RWPE1 (cell line): ENCODE data around the gene EPS15.
"Not testable (repeated sequence)": the region's sequence is repeated elsewhere in the genome, so short reads cannot be mapped to it uniquely, and the experiment has no call there.

Experiments
- CTCF ChIA-PET: fragments of 350-600 bp; sonication (Branson Sonifier 250); formaldehyde crosslinking; extraction: SDS; loops from one replicate; lab custom pipeline; 2021; lab: Yijun Ruan, JAX
- POLR2A ChIA-PET: fragments of 400-600 bp; formaldehyde crosslinking; extraction: SDS; loops from one replicate; lab custom pipeline; 2020; ENCODE audit warnings: antibody characterized with exemption; ENCODE audit not compliant: low non-redundant PET; lab: Yijun Ruan, JAX
- DNase-seq: peaks from one replicate; pipeline ENCODE4 v3.0.0; 2012; ENCODE audit warnings: low spot score
- H3K27ac ChIP-seq: fragments of 450-650 bp; 2 replicates; pipeline ENCODE4 v1.5.1; 2017
- TF ChIP-seq, protein P1 (sequence below): fragments of 450-650 bp; conservative IDR thresholded peaks from 2 replicates; pipeline ENCODE4 v1.5.1; 2017; ENCODE audit warnings: low read depth, mild to moderate bottlenecking

EPS15 gene

DNA sequence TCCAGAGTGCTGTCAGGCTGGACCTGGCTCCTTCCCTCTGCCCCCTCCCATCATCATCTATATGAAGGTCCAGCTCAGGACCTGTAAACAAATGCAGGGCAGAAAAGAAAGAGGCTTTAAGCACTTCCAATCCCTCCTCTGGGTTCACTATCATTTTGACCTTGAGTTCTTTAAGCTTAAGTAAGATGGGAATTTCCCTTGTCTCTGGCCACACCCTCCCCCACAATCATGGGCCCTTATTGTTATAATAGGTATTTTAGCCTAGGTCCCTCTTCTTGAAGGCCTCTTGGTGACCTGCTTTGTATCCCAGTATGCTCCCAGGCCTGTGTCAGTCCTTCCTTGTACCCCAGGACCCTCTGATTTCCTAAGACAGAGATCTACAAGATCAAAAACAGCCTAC, 45.1 kb upstream of the EPS15 start:
- ChIA-PET POLR2A (interaction anchor here (0.6 kb wide), 1 partner anchor 91 kb away, joined by 7 read pairs; no protein-coding TSS in a partner anchor), CTCF (no interaction called here)
- peak; percentile 56 for DNase-seq
- TF ChIP-seq, protein P1, sequence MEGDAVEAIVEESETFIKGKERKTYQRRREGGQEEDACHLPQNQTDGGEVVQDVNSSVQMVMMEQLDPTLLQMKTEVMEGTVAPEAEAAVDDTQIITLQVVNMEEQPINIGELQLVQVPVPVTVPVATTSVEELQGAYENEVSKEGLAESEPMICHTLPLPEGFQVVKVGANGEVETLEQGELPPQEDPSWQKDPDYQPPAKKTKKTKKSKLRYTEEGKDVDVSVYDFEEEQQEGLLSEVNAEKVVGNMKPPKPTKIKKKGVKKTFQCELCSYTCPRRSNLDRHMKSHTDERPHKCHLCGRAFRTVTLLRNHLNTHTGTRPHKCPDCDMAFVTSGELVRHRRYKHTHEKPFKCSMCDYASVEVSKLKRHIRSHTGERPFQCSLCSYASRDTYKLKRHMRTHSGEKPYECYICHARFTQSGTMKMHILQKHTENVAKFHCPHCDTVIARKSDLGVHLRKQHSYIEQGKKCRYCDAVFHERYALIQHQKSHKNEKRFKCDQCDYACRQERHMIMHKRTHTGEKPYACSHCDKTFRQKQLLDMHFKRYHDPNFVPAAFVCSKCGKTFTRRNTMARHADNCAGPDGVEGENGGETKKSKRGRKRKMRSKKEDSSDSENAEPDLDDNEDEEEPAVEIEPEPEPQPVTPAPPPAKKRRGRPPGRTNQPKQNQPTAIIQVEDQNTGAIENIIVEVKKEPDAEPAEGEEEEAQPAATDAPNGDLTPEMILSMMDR = no peak
- H3K27ac ChIP-seq = no peak overlapping the region

DNA sequence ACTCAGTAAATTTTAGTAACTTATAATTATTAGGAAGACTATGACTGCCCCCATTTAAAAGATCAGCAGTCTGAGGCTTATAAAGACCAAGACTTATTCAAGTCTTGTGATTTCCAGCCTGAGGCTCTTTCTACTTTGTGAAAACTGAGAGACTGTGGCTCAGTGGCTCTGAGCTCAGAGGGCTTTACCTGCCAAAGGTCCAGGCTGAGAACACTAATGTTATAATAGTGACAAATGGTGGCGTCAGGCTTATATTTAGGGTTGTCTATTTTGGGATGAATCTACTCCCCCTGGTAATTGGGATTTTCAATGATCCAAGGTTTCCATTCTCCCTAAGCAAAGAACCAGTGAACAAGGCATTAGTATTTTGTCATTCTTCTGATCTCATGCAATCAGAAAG, 42.6 kb upstream of the EPS15 start:
- no peak for DNase-seq
- H3K27ac ChIP-seq = no peak overlapping the region
- TF ChIP-seq, protein P1 = no peak
- POLR2A ChIA-PET = no interaction called here
- CTCF ChIA-PET = no interaction called here

DNA sequence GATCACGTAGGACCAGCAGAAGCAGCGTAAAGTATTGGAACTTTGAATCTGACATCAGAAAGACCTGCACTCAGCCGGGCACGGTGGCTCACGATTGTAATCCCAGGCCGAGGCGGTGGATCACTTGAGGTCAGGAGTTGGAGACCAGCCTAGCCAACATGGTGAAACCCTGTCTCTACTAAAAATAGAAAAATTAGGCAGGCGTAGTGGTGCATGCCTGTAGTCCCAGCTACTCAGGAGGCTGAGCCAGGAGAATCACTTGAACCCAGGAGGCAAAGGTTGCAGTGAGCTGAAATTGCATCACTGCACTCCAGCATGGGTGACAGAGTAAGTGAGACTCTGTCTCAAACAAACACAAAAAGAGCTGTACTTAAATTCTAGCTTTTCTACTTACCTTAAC, 41.8 kb upstream of the EPS15 start:
- DNase-seq, CTCF ChIA-PET, H3K27ac ChIP-seq, POLR2A ChIA-PET: not testable (repeated sequence)

DNA sequence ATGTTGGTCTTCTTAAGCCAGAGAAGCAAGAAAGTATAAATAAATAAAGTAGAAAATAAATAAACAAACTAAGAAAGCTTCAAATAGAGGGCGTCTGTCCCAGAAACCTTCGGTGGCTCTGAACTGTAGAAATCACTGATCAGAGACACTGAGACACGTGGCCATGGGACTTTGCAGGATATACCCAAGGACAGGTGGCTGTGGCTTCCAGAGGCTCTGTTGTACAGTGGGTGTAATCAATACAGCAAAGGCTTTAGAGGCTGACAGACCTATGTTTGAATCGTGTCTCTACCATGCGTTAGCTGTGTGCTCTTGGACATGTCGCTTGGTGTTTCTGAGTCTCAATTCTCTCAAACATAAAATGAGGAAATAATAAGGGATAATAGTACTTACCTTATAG, 41.0 kb upstream of the EPS15 start:
- H3K27ac ChIP-seq = no peak overlapping the region
- TF ChIP-seq, protein P1 = no peak
- CTCF ChIA-PET = no interaction called here
- DNase-seq = no peak
- POLR2A ChIA-PET = interaction anchor here (0.7 kb wide), 1 partner anchor 1179 kb away, joined by 3 read pairs; no protein-coding TSS in a partner anchor

DNA sequence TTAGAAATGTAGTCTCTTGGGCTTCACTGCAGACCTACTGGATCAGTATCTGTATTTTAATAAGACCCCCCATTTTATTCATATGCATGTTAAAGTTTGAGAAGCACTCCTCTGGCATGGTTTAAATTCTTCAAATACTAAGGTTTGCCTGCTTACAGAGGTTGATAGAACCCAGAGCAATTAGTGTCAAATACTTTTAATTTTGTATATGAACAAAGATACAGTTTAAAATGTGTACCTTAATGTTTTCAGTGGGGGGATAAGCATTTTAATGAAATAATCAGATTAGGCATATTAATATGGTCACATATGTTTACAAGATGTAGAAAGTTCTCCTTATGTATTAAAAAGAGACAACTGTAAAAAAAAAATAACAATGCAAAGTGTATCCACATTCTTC, 40.4 kb upstream of the EPS15 start:
- ChIA-PET POLR2A (no interaction called here), CTCF (no interaction called here)
- no peak for DNase-seq
- peak overlapping the region; percentile 83; the same call in 1 of the 2 replicates for H3K27ac ChIP-seq
- TF ChIP-seq, protein P1 = no peak

DNA sequence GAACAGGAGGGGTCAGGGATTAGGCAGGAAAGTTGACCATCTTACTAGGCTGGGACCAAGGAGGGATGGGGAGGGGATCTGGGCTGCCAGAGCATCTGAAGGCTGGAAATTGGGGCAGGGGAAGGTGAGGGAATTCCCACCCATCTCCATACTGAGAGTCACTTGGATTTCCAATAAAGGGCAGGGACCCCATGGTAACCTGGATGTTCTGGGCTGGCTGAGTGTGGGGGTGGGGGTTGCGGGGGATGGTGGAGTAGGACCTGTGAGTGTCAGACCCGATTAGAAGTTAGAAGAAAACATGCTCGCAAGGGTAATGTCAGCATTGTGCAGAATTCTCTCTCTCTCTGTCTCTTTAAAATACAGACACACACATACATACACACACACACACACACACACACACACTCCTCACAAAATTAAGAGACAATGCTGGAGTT, 40.0 kb upstream of the EPS15 start:
- TF ChIP-seq, protein P1 = no peak
- peak overlapping the region; percentile 83 for H3K27ac ChIP-seq
- CTCF ChIA-PET = no interaction called here
- DNase-seq = no peak
- POLR2A ChIA-PET = no interaction called here

DNA sequence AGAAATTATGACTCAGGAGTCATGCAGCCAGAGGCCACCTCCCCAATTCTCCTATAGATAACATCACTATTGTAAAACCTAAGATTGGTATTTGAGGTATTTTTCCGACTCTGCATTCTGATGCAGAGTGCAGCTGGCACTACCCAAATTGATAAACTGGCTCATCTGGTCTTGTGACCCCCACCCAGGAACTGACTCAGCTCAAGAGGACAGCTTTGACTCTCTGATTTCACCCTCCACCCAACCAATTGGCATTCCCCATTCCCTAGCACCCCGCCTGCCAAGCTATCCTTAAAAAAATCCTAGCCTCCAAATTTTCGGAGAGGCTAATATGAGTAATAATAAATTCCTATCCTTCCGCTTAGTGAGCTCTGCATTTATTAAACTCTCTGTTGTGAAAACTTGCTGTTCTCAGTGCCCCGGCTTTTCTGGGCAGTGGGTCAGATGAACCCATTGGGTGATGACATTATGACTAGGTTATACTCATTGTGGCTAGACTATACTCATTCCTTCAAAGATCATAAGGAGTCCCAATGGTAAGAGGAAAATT, 39.4 kb upstream of the EPS15 start:
- TF ChIP-seq, protein P1 = no peak
- peak overlapping the region; percentile 83 for H3K27ac ChIP-seq
- ChIA-PET CTCF (interaction anchor here (0.6 kb wide), 1 partner anchor 784 kb away, joined by 4 read pairs; no protein-coding TSS in a partner anchor), POLR2A (no interaction called here)
- DNase-seq = peak; percentile 79
